Measurements from ENCODE around the gene LRBA. TPM values are rescaled to one million over a fixed set of nuclear protein-coding genes. Genes with fewer than 3 reads are reported as not detected.

The LRBA gene
- 36.0 and 46.4 TPM in 2 replicates for total RNA-seq

GRCh38 chr4:151014521-151015458 is at the start of gene LRBA:
LRBA (minus strand) TSS chr4:151015284; CDS start chr4:151014642, 642 bp downstream.

GRCh38 chr4:150582146-150582872 is 432.8 kb downstream of the LRBA start, which contains the start of gene MAB21L2:
MAB21L2 (plus strand) TSS chr4:150582151; CDS start chr4:150583030, 879 bp downstream.

Other genes with a start within 250 kb of the LRBA start
- 2,805 and 2,951 TPM in 2 replicates for gene RPS3A, start 84.3 kb upstream of the LRBA start, total RNA-seq

Measured in endothelial cell of coronary artery (primary cell).